GM12878 (cell line): ENCODE results near the gene HNRNPA1. TPM values are rescaled to one million over a fixed set of nuclear protein-coding genes. Genes with fewer than 3 reads are reported as not detected.

ENCODE experiments used
- ATAC-seq: fragments of 200-7000 bp; cut with Tn5 transposase; 3 replicates; pipeline ENCODE4 v1.9.1; 2020; ENCODE audit warnings: mild to moderate bottlenecking, moderate library complexity
- BruUV-seq: library from RNA; stranded (reverse); fragments of 400-500 nt; replicated peaks from 2 replicates; lab custom pipeline; 2021; lab: Mats Ljungman, UMichigan
- CTCF ChIA-PET: fragments of 300-600 bp; sonication (Branson Sonifier 250); formaldehyde crosslinking; extraction: SDS; loops from one replicate; lab custom pipeline; 2021; ENCODE audit warnings: inconsistent platforms; lab: Yijun Ruan, JAX
- POLR2A ChIA-PET: fragments of 350-600 bp; formaldehyde crosslinking; extraction: SDS; loops from one replicate; lab custom pipeline; 2021; ENCODE audit warnings: inconsistent platforms; lab: Charles Lee
- RAD21 ChIA-PET: fragments of 300-600 bp; sonication (Branson Sonifier 250); formaldehyde crosslinking; loops from one replicate; lab custom pipeline; 2023; ENCODE audit warnings: antibody characterized with exemption; ENCODE audit not compliant: unreplicated experiment; lab: Charles Lee
- SMC1A ChIA-PET: fragments of 300-600 bp; sonication (Branson Sonifier 250); formaldehyde crosslinking; loops from one replicate; lab custom pipeline; 2023; ENCODE audit not compliant: unreplicated experiment, uncharacterized antibody; lab: Charles Lee
- DNase-seq: peaks from one replicate; pipeline ENCODE4 v3.0.0-alpha.2; 2011; ENCODE audit warnings: low read depth, low spot score
- FAIRE-seq: peaks from 3 replicates; lab custom pipeline; 2011; peaks lifted over from hg19 to GRCh38; lab: Jason Lieb, UNC
- H2AFZ ChIP-seq: 2 replicates; pipeline ENCODE4 v1.6.0; 2011; ENCODE audit warnings: low read depth, low read length, control low read depth; ENCODE audit not compliant: control insufficient read depth
- H3K27ac ChIP-seq: 2 replicates; pipeline ENCODE4 v1.5.1; 2011; ENCODE audit warnings: control low read depth; ENCODE audit not compliant: control insufficient read depth, insufficient read depth
- H3K27me3 ChIP-seq, 2 experiments: replicated peaks in 1 of 2; 2 replicates each; pipeline versions ENCODE4 v1.6.0 to v1.6.1; 2011; ENCODE audit warnings: low read length in 1 of 2; ENCODE audit not compliant: control insufficient read depth in 2 of 2, insufficient read depth in 2 of 2
- H3K36me3 ChIP-seq, 2 experiments: 2 replicates each; pipeline ENCODE4 v1.5.1; 2011; ENCODE audit warnings: low read length in 1 of 2; ENCODE audit not compliant: control insufficient read depth in 2 of 2, insufficient read depth in 2 of 2
- H3K4me1 ChIP-seq: 2 replicates; pipeline ENCODE4 v1.6.1; 2011; ENCODE audit warnings: mild to moderate bottlenecking, low read length, moderate library complexity, mixed read lengths; ENCODE audit not compliant: control insufficient read depth, insufficient read depth
- H3K4me2 ChIP-seq: 2 replicates; pipeline ENCODE4 v1.6.0; 2011; ENCODE audit warnings: control low read depth; ENCODE audit not compliant: control insufficient read depth, insufficient read depth
- H3K4me3 ChIP-seq: fragments of 200-600 bp; sonication (generic); 2 replicates; pipeline ENCODE4 v1.5.1; 2016
- H3K79me2 ChIP-seq: 2 replicates; pipeline ENCODE4 v1.6.0; 2011; ENCODE audit warnings: low read length; ENCODE audit not compliant: control insufficient read depth, insufficient read depth
- H3K9ac ChIP-seq: 2 replicates; pipeline ENCODE4 v1.8.0; 2011; ENCODE audit warnings: low read length, control low read depth, mixed read lengths; ENCODE audit not compliant: control insufficient read depth, insufficient read depth
- H3K9me3 ChIP-seq: replicated peaks from 3 replicates; pipeline ENCODE4 v1.5.1; 2011; ENCODE audit warnings: mild to moderate bottlenecking, low read length; ENCODE audit not compliant: control insufficient read depth, insufficient read depth
- H4K20me1 ChIP-seq: 2 replicates; pipeline ENCODE4 v1.6.0; 2011; ENCODE audit not compliant: control insufficient read depth, insufficient read depth
- BCL11A ChIP-seq: IDR thresholded peaks from 2 replicates; pipeline ENCODE4 v1.6.1; 2011; ENCODE audit warnings: low read depth, low read length
- BCL3 ChIP-seq: IDR thresholded peaks from 2 replicates; pipeline ENCODE4 v1.6.1; 2011; ENCODE audit warnings: borderline replicate concordance, low read depth, mild to moderate bottlenecking, moderate library complexity, low read length; ENCODE audit not compliant: insufficient read depth, poor library complexity, severe bottlenecking
- CBX5 ChIP-seq: sonication (generic); IDR thresholded peaks from 2 replicates; pipeline ENCODE4 v1.6.1; 2016; ENCODE audit warnings: low read depth, moderate library complexity, mild to moderate bottlenecking, inconsistent platforms
- EED ChIP-seq: sonication (generic); IDR thresholded peaks from 2 replicates; pipeline ENCODE4 v1.6.1; 2016; ENCODE audit warnings: antibody characterized with exemption, low read depth
- FOS ChIP-seq: IDR thresholded peaks from 3 replicates; pipeline ENCODE4 v1.6.1; 2011; ENCODE audit warnings: borderline replicate concordance; ENCODE audit not compliant: insufficient read length; ENCODE audit errors: extremely low read depth
- FOXK2 ChIP-seq: fragments of 450-650 bp; IDR thresholded peaks from 2 replicates; pipeline ENCODE4 v1.6.1; 2017; ENCODE audit warnings: mild to moderate bottlenecking, moderate library complexity
- MAX ChIP-seq: IDR thresholded peaks from 2 replicates; pipeline ENCODE4 v1.6.1; 2012; ENCODE audit warnings: low read depth, low read length, improper control_type of control experiment
- NR2C2 ChIP-seq: IDR thresholded peaks from 2 replicates; pipeline ENCODE4 v1.6.1; 2011; ENCODE audit warnings: borderline replicate concordance, low read depth; ENCODE audit not compliant: control insufficient read depth, insufficient read length
- RBBP5 ChIP-seq: fragments of 200-600 bp; sonication (generic); conservative IDR thresholded peaks from 2 replicates; pipeline ENCODE4 v1.6.1; 2016
- SMARCA5 ChIP-seq: fragments of 450-650 bp; IDR thresholded peaks from 2 replicates; pipeline ENCODE4 v1.6.1; 2017; ENCODE audit warnings: mild to moderate bottlenecking
- STAT1 ChIP-seq: fragments of 450-650 bp; conservative IDR thresholded peaks from 2 replicates; pipeline ENCODE4 v1.6.1; 2014; ENCODE audit warnings: antibody characterized with exemption, mild to moderate bottlenecking
- ZBTB33 ChIP-seq: fragments of 450-650 bp; IDR thresholded peaks from 2 replicates; pipeline ENCODE4 v1.6.1; 2017; ENCODE audit warnings: mild to moderate bottlenecking
- WGBS: methylation state at CpG from one replicate; pipeline ENCODE4 v1.1.6; 2016; ENCODE audit warnings: low lambda C conversion rate; ENCODE audit not compliant: insufficient replicate concordance, insufficient coverage; ENCODE audit errors: missing lambda C conversion rate; 5-methylcytosine and 5-hydroxymethylcytosine counted together
- in situ Hi-C: fragments of 300-500 bp; cut with MboI; formaldehyde crosslinking; loops from 9 replicates; pipeline ENCODE4 v1.14.3; 2018; ENCODE audit warnings: mixed read lengths
- intact Hi-C: fragments of 100-400 bp; cut with micrococcal nuclease; formaldehyde crosslinking; loops from one replicate; pipeline ENCODE4 v1.14.2; 2022; ENCODE audit not compliant: unreplicated experiment
- polyA plus RNA-seq, 11 experiments: library from polyadenylated mRNA; depleted of rRNA in 4 of 11; unstranded in 6 of 11; stranded (reverse) in 5 of 11; fragments of >200 nt; fragmentation: Nextera tagmentation in 4 of 11; fragmentation: Illumina TruSeq in 1 of 11; extraction: Ambion mirVana in 4 of 11; extraction: Trizol in 1 of 11; gene quantifications; 1 replicate in 1 of 11; 2 replicates in 10 of 11; pipeline versions ENCODE4 v1.2.1 to v1.2.3, GENCODE V29; 2011 to 2016; ENCODE audit warnings: inconsistent platforms in 2 of 11, missing spikeins in 2 of 11, low read depth in 1 of 11
- total RNA-seq, 4 experiments: library from RNA; depleted of rRNA in 3 of 4; stranded (reverse); fragments of >200 nt in 3 of 4; fragmentation: Illumina TruSeq in 1 of 4; extraction: Trizol in 1 of 4; gene quantifications; 2 replicates each; pipeline versions ENCODE4 v1.2.1 to v1.2.3, GENCODE V29; 2013 to 2021

Gene HNRNPA1
- total and polyA plus RNA-seq, 10 of the 15 experiments (the other 5 are each of a cell fraction or from before 2014, with no cell fraction given) = 630 to 2,342 (median 1,407) TPM

DNA sequence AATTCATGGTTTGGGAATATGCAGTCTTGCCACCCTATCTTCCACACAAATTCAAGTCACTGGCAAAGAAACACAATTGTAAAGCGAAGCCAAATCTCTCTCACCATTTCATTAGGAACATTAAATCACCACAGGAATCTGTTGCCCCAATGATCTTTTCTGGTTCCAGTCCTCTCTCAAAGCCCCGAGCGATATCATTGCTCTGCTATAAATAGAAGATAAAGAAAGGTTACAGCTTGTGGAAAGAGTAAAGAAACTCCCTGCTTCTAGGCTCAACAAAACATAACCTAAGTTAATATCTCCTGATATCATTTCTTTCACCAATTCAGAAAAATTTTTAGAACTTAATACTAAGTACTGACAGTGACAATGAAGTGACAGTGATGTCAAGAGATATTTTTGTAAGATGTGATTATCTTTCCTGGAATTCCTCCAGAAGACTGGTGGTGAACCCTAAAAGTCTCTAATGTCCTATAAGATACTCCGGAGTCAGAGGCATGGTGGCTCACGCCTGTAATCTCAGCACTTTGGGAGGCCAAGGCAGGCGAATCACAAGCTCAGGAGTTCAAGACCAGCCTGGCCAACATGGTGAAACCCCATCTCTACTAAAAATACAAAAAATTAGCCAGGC is 34.4 kb upstream of the HNRNPA1 start:
- Histone ChIP-seq H4K20me1 (no peaks in the 10 kb centered on the region), H2AFZ (no peak overlapping the region), H3K36me3 (peaks cover 1 to 18% of the 10 kb centered on the region in 2 experiments; a peak in 3 of 4 replicates), H3K4me2 (no peak overlapping the region), H3K4me3 (no peak overlapping the region), H3K9me3 (no peaks in the 10 kb centered on the region), H3K4me1 (peaks cover 9% of the 10 kb centered on the region), H3K27ac (no peak overlapping the region), H3K79me2 (no peaks in the 10 kb centered on the region), H3K27me3 (no peaks in the 10 kb centered on the region), H3K9ac (no peak overlapping the region)
- in situ Hi-C loops (no loop called here), intact Hi-C loops (no loop called here)
- ATAC-seq = no peak
- ChIA-PET RAD21 (no interaction called here), POLR2A (interaction anchor here (1.3 kb wide), 1 partner anchor 27 kb away, joined by 3 read pairs; no protein-coding TSS in a partner anchor), SMC1A (no interaction called here), CTCF (interaction anchor here (1.3 to 1.8 kb wide), 2 partner anchors 17 to 122 kb away, joined by 3 to 5 read pairs; no protein-coding TSS in a partner anchor)
- WGBS = 78% methylated on average over 6 of the region's 6 CpGs
- DNase-seq = no peak
- no TSS peak for BruUV-seq
- FAIRE-seq = no peak
- no peak for TF ChIP-seq NR2C2
- TF ChIP-seq SMARCA5 = no peak
- TF ChIP-seq BCL3 = no peak
- TF ChIP-seq EED = no peak
- no peak for TF ChIP-seq CBX5
- TF ChIP-seq RBBP5 = no peak
- TF ChIP-seq FOXK2 = no peak
- no peak for TF ChIP-seq BCL11A
- TF ChIP-seq MAX = no peak
- no peak for TF ChIP-seq STAT1
- no peak for TF ChIP-seq ZBTB33
- TF ChIP-seq FOS = no peak
